IMR-90 (cell line): ENCODE measurements around the gene AOPEP. TPM values are rescaled to one million over a fixed set of nuclear protein-coding genes. Genes with fewer than 3 reads are reported as not detected.

ENCODE experiments used
- ATAC-seq: fragments of 200-7000 bp; cut with Tn5 transposase; 2 replicates; pipeline ENCODE4 v1.9.1; 2020; ENCODE audit warnings: low read depth, mild to moderate bottlenecking, moderate library complexity
- BruUV-seq: library from RNA; stranded (reverse); fragments of 400-500 nt; replicated peaks from 2 replicates; lab custom pipeline; 2021; lab: Mats Ljungman, UMichigan
- CTCF ChIA-PET: fragments of 300-600 bp; formaldehyde crosslinking; extraction: SDS; loops from one replicate; lab custom pipeline; 2021; ENCODE audit warnings: antibody characterized with exemption; lab: Yijun Ruan, JAX
- POLR2A ChIA-PET: fragments of 300-600 bp; sonication (Branson Sonifier 250); formaldehyde crosslinking; loops from one replicate; lab custom pipeline; 2022; ENCODE audit warnings: antibody characterized with exemption; ENCODE audit not compliant: unreplicated experiment; lab: Charles Lee
- DNase-seq: peaks from one replicate; pipeline ENCODE4 v3.0.0; 2013
- H2AFZ ChIP-seq: replicated peaks from 2 replicates; pipeline ENCODE3; 2013; ENCODE audit warnings: low read length, mild to moderate bottlenecking; ENCODE audit not compliant: poor library complexity
- H2AK5ac ChIP-seq: 2 replicates; pipeline ENCODE4 v1.6.1; 2013; ENCODE audit warnings: low read depth, low read length, inconsistent platforms
- H2AK9ac ChIP-seq: replicated peaks from 2 replicates; pipeline ENCODE3; 2013; ENCODE audit warnings: mild to moderate bottlenecking, low read depth, low read length, moderate library complexity; ENCODE audit not compliant: poor library complexity
- H2BK120ac ChIP-seq: 2 replicates; pipeline ENCODE4 v1.6.1; 2013; ENCODE audit warnings: low read depth, low read length, inconsistent platforms
- H2BK15ac ChIP-seq: 3 replicates; pipeline ENCODE4 v1.6.1; 2013; ENCODE audit warnings: low read depth, low read length, inconsistent platforms
- H2BK20ac ChIP-seq: 2 replicates; pipeline ENCODE4 v1.6.1; 2013; ENCODE audit warnings: low read depth, mild to moderate bottlenecking, inconsistent platforms, low read length, moderate library complexity
- H2BK5ac ChIP-seq: 2 replicates; pipeline ENCODE4 v1.6.1; 2013; ENCODE audit warnings: mild to moderate bottlenecking, low read depth, low read length, inconsistent platforms; ENCODE audit not compliant: poor library complexity, severe bottlenecking
- H3K14ac ChIP-seq: replicated peaks from 2 replicates; pipeline ENCODE4 v1.6.1; 2013; ENCODE audit warnings: low read depth, low read length, inconsistent platforms
- H3K18ac ChIP-seq: 2 replicates; pipeline ENCODE4 v1.6.1; 2013; ENCODE audit warnings: low read depth, low read length, control low read depth
- H3K23ac ChIP-seq: 2 replicates; pipeline ENCODE4 v1.6.1; 2013; ENCODE audit warnings: low read depth, low read length, inconsistent platforms
- H3K27ac ChIP-seq: 2 replicates; pipeline ENCODE4 v1.5.1; 2013; ENCODE audit warnings: mild to moderate bottlenecking, control low read depth, low read length; ENCODE audit not compliant: insufficient read depth
- H3K27me3 ChIP-seq: 2 replicates; pipeline ENCODE4 v1.6.1; 2013; ENCODE audit warnings: low read length; ENCODE audit not compliant: control insufficient read depth, insufficient read depth
- H3K36me3 ChIP-seq: 2 replicates; pipeline ENCODE4 v1.6.1; 2013; ENCODE audit warnings: low read length, mixed read lengths; ENCODE audit not compliant: control insufficient read depth, insufficient read depth
- H3K4ac ChIP-seq: 2 replicates; pipeline ENCODE4 v1.6.1; 2013; ENCODE audit warnings: low read depth, low read length, inconsistent platforms
- H3K4me1 ChIP-seq: 2 replicates; pipeline ENCODE4 v1.6.1; 2013; ENCODE audit warnings: low read length, mixed read lengths; ENCODE audit not compliant: control insufficient read depth, insufficient read depth
- H3K4me2 ChIP-seq: 2 replicates; pipeline ENCODE4 v1.6.1; 2013; ENCODE audit warnings: low read depth, mild to moderate bottlenecking, control low read depth, low read length, moderate library complexity
- H3K4me3 ChIP-seq: 2 replicates; pipeline ENCODE4 v1.5.1; 2013; ENCODE audit warnings: low read depth, mild to moderate bottlenecking, control low read depth, low read length, moderate library complexity; ENCODE audit not compliant: insufficient read depth
- H3K56ac ChIP-seq: 2 replicates; pipeline ENCODE4 v1.6.1; 2013; ENCODE audit warnings: low read length, inconsistent platforms; ENCODE audit not compliant: insufficient read depth; ENCODE audit errors: extremely low read depth
- H3K79me1 ChIP-seq, 2 experiments: 2 replicates each; pipeline ENCODE4 v1.6.1; 2013; ENCODE audit warnings: low read length in 2 of 2, inconsistent platforms in 1 of 2, low read depth in 1 of 2
- H3K9ac ChIP-seq: 2 replicates; pipeline ENCODE4 v1.6.1; 2013; ENCODE audit warnings: low read depth, low read length, control low read depth
- H3K9me1 ChIP-seq: 2 replicates; pipeline ENCODE4 v1.6.1; 2013; ENCODE audit warnings: low read length, inconsistent platforms; ENCODE audit not compliant: insufficient read depth
- H3K9me3 ChIP-seq: 2 replicates; pipeline ENCODE4 v1.6.1; 2013; ENCODE audit warnings: low read length; ENCODE audit not compliant: control insufficient read depth, insufficient read depth
- H4K20me1 ChIP-seq: 2 replicates; pipeline ENCODE4 v1.6.1; 2013; ENCODE audit warnings: low read length, inconsistent platforms; ENCODE audit not compliant: insufficient read depth
- H4K5ac ChIP-seq: 2 replicates; pipeline ENCODE4 v1.6.1; 2013; ENCODE audit warnings: mild to moderate bottlenecking, low read depth, low read length, control low read depth
- H4K8ac ChIP-seq, 2 experiments: 2 replicates each; pipeline ENCODE4 v1.6.1; 2013; ENCODE audit warnings: low read depth in 2 of 2, low read length in 2 of 2, control low read depth in 1 of 2, inconsistent platforms in 1 of 2
- H4K91ac ChIP-seq: 2 replicates; pipeline ENCODE4 v1.6.1; 2013; ENCODE audit warnings: low read depth, low read length, inconsistent platforms; ENCODE audit not compliant: insufficient read depth
- BHLHE40 ChIP-seq: fragments of 150-350 bp; IDR thresholded peaks from 2 replicates; pipeline ENCODE4 v1.6.1; 2016; ENCODE audit warnings: mild to moderate bottlenecking, low read depth, low read length
- CTCF ChIP-seq: conservative IDR thresholded peaks from 2 replicates; pipeline ENCODE4 v1.5.1; 2012; ENCODE audit warnings: mild to moderate bottlenecking, low read depth, low read length, improper control_type of control experiment
- FOS ChIP-seq: fragments of 150-350 bp; IDR thresholded peaks from 2 replicates; pipeline ENCODE4 v1.6.1; 2016; ENCODE audit warnings: low read depth, low read length
- MAFK ChIP-seq: IDR thresholded peaks from 2 replicates; pipeline ENCODE4 v1.6.1; 2012; ENCODE audit warnings: low read depth, low read length, improper control_type of control experiment
- MAZ ChIP-seq: IDR thresholded peaks from 2 replicates; pipeline ENCODE4 v1.6.1; 2012; ENCODE audit warnings: low read depth, mild to moderate bottlenecking, low read length, improper control_type of control experiment, moderate library complexity, borderline replicate concordance
- MXI1 ChIP-seq: IDR thresholded peaks from 2 replicates; pipeline ENCODE4 v1.6.1; 2012; ENCODE audit warnings: low read depth, mild to moderate bottlenecking, low read length, moderate library complexity, borderline replicate concordance
- NFE2L2 ChIP-seq: fragments of 150-350 bp; IDR thresholded peaks from 2 replicates; pipeline ENCODE4 v1.6.1; 2016; ENCODE audit warnings: low read depth, mild to moderate bottlenecking, low read length
- POLR2A ChIP-seq: IDR thresholded peaks from 2 replicates; pipeline ENCODE4 v1.6.1; 2012; ENCODE audit warnings: mild to moderate bottlenecking, low read depth, low read length
- RAD21 ChIP-seq: IDR thresholded peaks from 2 replicates; pipeline ENCODE4 v1.6.1; 2012; ENCODE audit warnings: low read length, improper control_type of control experiment
- RCOR1 ChIP-seq: IDR thresholded peaks from 2 replicates; pipeline ENCODE4 v1.6.1; 2012; ENCODE audit warnings: mild to moderate bottlenecking, low read length, improper control_type of control experiment; ENCODE audit not compliant: insufficient replicate concordance
- RFX5 ChIP-seq: IDR thresholded peaks from 2 replicates; pipeline ENCODE4 v1.8.0; 2012; ENCODE audit warnings: low read depth, mild to moderate bottlenecking, low read length, moderate library complexity
- dilution Hi-C: fragments of 300-500 bp; cut with HindIII; formaldehyde crosslinking; loops from one replicate; pipeline ENCODE4 v1.14.3; 2018; ENCODE audit warnings: low sequenced_read_pairs; ENCODE audit not compliant: unreplicated experiment
- in situ Hi-C: fragments of 300-500 bp; cut with MboI; formaldehyde crosslinking; loops from 3 replicates; pipeline ENCODE4 v1.14.3; 2019; ENCODE audit warnings: low sequenced_read_pairs, inconsistent platforms, mixed read lengths
- intact Hi-C: fragments of 100-400 bp; cut with micrococcal nuclease; formaldehyde crosslinking; loops from 2 replicates; pipeline ENCODE4 v1.10.0; 2022
- polyA plus RNA-seq, 3 experiments: library from polyadenylated mRNA; depleted of rRNA; stranded (reverse); fragments of >200 nt; gene quantifications; 2 replicates each; pipeline ENCODE4 v1.2.3, GENCODE V29; 2012; ENCODE audit warnings: low replicate concordance in 1 of 3
- total RNA-seq: library from RNA; depleted of rRNA; stranded (reverse); fragments of >200 nt; gene quantifications from 2 replicates; pipeline ENCODE4 v1.2.3, GENCODE V29; 2012
- TF ChIP-seq, protein P1 (sequence below): fragments of 150-350 bp; IDR thresholded peaks from 2 replicates; pipeline ENCODE4 v1.6.1; 2017; ENCODE audit warnings: mild to moderate bottlenecking, antibody characterized with exemption, low read length, low read depth

The AOPEP gene
- total and polyA plus RNA-seq, 2 of the 4 experiments (the other 2 are of a cell fraction) = 34.9 to 38.7 TPM

DNA sequence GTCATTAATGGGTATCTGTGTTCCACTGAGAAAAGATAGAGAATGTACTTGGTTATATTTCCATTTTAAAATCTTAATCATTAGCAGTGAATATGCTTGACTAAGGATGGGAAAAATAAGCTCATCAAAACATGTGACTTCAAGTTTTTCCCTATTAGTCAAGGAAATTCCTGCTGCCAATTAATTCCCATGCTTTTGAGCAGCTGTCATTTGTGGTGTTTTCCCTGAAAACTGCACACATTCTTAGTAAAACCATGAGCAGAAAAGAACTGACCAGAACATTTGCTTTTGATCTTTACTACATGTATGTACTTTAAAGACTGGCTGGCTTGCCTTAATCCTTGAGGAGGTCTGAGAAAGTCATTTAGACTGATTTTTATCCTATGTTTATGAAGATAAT is 75.2 kb downstream of the AOPEP start:
- in situ Hi-C loops = no loop called here
- Histone ChIP-seq H3K23ac (no peak overlapping the region; the same call in 1 of the 2 replicates), H3K9me3 (no peaks in the 10 kb centered on the region), H3K4ac (no peak overlapping the region), H3K27me3 (peaks cover under 1% of the 10 kb centered on the region), H3K56ac (no peak overlapping the region), H4K5ac (no peak overlapping the region), H2BK15ac (no peak overlapping the region), H2BK120ac (no peak overlapping the region), H2AK9ac (no peak overlapping the region), H4K8ac (no peak overlapping the region), H3K79me1 (peaks cover 4 to 8% of the 10 kb centered on the region in 2 experiments; a peak in 3 of 4 replicates), H2AK5ac (no peak overlapping the region), H2BK20ac (no peak overlapping the region), H3K9ac (no peak overlapping the region), H3K4me1 (peaks cover 19% of the 10 kb centered on the region), H4K20me1 (no peaks in the 10 kb centered on the region; the same call in 1 of the 2 replicates), H3K27ac (no peak overlapping the region), H3K4me2 (no peak overlapping the region), H2BK5ac (no peak overlapping the region), H4K91ac (no peak overlapping the region), H2AFZ (no peak overlapping the region), H3K4me3 (no peak overlapping the region), H3K14ac (no peak overlapping the region), H3K18ac (no peak overlapping the region), H3K36me3 (peaks cover 4% of the 10 kb centered on the region; the same call in 1 of the 2 replicates), H3K9me1 (peaks cover 12% of the 10 kb centered on the region; the same call in 1 of the 2 replicates)
- POLR2A ChIA-PET = no interaction called here
- intact Hi-C loops = loop anchor here (5.0 kb wide), 1 partner anchor 206 kb away; no protein-coding TSS in a partner anchor
- dilution Hi-C loops = no loop called here
- BruUV-seq = no TSS peak
- CTCF ChIA-PET = no interaction called here
- DNase-seq (peak; percentile 58), ATAC-seq (no peak)
- no peak for TF ChIP-seq MXI1
- TF ChIP-seq RCOR1 = no peak
- no peak for TF ChIP-seq MAFK
- TF ChIP-seq MAZ = no peak
- no peak for TF ChIP-seq NFE2L2
- no peak for TF ChIP-seq CTCF
- TF ChIP-seq, protein P1, sequence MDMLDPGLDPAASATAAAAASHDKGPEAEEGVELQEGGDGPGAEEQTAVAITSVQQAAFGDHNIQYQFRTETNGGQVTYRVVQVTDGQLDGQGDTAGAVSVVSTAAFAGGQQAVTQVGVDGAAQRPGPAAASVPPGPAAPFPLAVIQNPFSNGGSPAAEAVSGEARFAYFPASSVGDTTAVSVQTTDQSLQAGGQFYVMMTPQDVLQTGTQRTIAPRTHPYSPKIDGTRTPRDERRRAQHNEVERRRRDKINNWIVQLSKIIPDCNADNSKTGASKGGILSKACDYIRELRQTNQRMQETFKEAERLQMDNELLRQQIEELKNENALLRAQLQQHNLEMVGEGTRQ = no peak
- TF ChIP-seq RFX5 = no peak
- no peak for TF ChIP-seq POLR2A
- no peak for TF ChIP-seq RAD21
- TF ChIP-seq BHLHE40 = no peak
- TF ChIP-seq FOS = no peak
